SU-DHL-6 (cell line): Measurements from ENCODE around the gene TTC4.

Experiments
- EZH2phosphoT487 ChIP-seq: fragments of 200-600 bp; sonication (generic), shearing (Covaris generic); conservative IDR thresholded peaks from 2 replicates; pipeline ENCODE4 v1.6.1; 2018; ENCODE audit warnings: mild to moderate bottlenecking, antibody characterized with exemption, low read length, moderate library complexity, mixed read lengths
- TF ChIP-seq, protein P1 (sequence below): fragments of 200-600 bp; sonication (generic); IDR thresholded peaks from one replicate; pipeline ENCODE4 v1.5.1; 2017; ENCODE audit warnings: antibody characterized with exemption, mild to moderate bottlenecking, low read length, moderate library complexity; ENCODE audit not compliant: insufficient read depth, poor library complexity, severe bottlenecking

DNA sequence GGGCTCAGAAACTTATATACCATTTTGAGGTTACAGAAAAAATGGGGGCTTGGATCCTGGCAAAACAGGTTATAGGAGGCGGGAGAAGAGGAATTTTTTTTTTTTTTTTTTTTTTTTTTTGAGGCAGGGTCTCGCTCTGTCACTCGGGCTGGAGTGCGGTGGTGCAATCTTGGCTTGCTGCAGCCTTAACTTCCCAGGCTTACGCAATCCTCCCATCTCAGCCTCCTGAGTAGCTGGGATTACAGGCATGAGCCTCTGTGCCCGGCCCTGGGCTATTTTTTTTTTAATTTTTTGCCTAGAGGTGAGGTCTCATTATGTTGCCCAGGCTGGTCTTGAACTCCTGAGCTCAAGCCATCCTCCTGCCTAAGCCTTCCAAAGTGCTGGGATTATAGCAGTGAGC is 49.3 kb upstream of the TTC4 start:
- TF ChIP-seq, protein P1, sequence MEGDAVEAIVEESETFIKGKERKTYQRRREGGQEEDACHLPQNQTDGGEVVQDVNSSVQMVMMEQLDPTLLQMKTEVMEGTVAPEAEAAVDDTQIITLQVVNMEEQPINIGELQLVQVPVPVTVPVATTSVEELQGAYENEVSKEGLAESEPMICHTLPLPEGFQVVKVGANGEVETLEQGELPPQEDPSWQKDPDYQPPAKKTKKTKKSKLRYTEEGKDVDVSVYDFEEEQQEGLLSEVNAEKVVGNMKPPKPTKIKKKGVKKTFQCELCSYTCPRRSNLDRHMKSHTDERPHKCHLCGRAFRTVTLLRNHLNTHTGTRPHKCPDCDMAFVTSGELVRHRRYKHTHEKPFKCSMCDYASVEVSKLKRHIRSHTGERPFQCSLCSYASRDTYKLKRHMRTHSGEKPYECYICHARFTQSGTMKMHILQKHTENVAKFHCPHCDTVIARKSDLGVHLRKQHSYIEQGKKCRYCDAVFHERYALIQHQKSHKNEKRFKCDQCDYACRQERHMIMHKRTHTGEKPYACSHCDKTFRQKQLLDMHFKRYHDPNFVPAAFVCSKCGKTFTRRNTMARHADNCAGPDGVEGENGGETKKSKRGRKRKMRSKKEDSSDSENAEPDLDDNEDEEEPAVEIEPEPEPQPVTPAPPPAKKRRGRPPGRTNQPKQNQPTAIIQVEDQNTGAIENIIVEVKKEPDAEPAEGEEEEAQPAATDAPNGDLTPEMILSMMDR, result no peak
- no peak for TF ChIP-seq EZH2phosphoT487
